K562 (cell line): Measurements from ENCODE around the gene HLCS.
A peak's percentile ranks its signal among the peaks of the same experiment; 100 is the strongest.

Experiments used
- EZH2 ChIP-seq: IDR thresholded peaks from 2 replicates; pipeline ENCODE4 v1.6.1; 2012; ENCODE audit warnings: low read depth, mild to moderate bottlenecking, inconsistent platforms, low read length, borderline replicate concordance
- FOXA1 ChIP-seq: fragments of 450-650 bp; IDR thresholded peaks from 2 replicates; pipeline ENCODE4 v1.6.1; 2016; ENCODE audit warnings: mild to moderate bottlenecking, borderline replicate concordance
- KDM1A ChIP-seq, 2 experiments: fragments of 450-650 bp; IDR thresholded peaks; 2 replicates each; pipeline ENCODE4 v1.6.1; 2016; ENCODE audit warnings: mild to moderate bottlenecking in 2 of 2
- MED1 ChIP-seq: sonication (generic); formaldehyde crosslinking; IDR thresholded peaks from 2 replicates; pipeline ENCODE4 v1.8.1; 2023; ENCODE audit warnings: missing genetic modification reagents, borderline replicate concordance
- PTBP1 ChIP-seq: fragments of 200-400 bp; formaldehyde crosslinking; IDR thresholded peaks from 2 replicates; pipeline ENCODE4 v1.6.1; 2017; ENCODE audit warnings: low read depth, low read length
- SREBF1 ChIP-seq: fragments of 150-350 bp; IDR thresholded peaks from 2 replicates; pipeline ENCODE4 v1.6.1; 2014; ENCODE audit warnings: antibody characterized with exemption, low read depth, low read length, borderline replicate concordance
- ZBTB1 ChIP-seq: sonication (generic); formaldehyde crosslinking; IDR thresholded peaks from 2 replicates; pipeline ENCODE4 v1.8.1; 2023; ENCODE audit warnings: missing genetic modification reagents, low read depth, mild to moderate bottlenecking, borderline replicate concordance
- ZC3H11A ChIP-seq: IDR thresholded peaks from 2 replicates; pipeline ENCODE4 v1.6.1; 2012; ENCODE audit warnings: low read depth, low read length, improper control_type of control experiment
- ZNF830 ChIP-seq: fragments of 250-450 bp; sonication (Bioruptor Pico); IDR thresholded peaks from 2 replicates; pipeline ENCODE4 v1.5.0; 2021; ENCODE audit warnings: mild to moderate bottlenecking
- TF ChIP-seq, protein P1 (sequence below), 3 experiments: IDR thresholded peaks in 2 of 3; conservative IDR thresholded peaks in 1 of 3; 2 replicates each; pipeline ENCODE4 v1.5.1; 2011 to 2012; ENCODE audit warnings: low read length in 3 of 3, mild to moderate bottlenecking in 3 of 3, control low read depth in 2 of 3, improper control_type of control experiment in 1 of 3, inconsistent platforms in 1 of 3, low read depth in 1 of 3, mixed read lengths in 1 of 3, moderate library complexity in 1 of 3; ENCODE audit not compliant: insufficient read depth in 2 of 3
- TF ChIP-seq, protein P2 (sequence below): sonication (generic); formaldehyde crosslinking; IDR thresholded peaks from 2 replicates; pipeline ENCODE4 v1.8.0; 2022; ENCODE audit warnings: mild to moderate bottlenecking, low read depth, missing genetic modification reagents
- TF ChIP-seq, protein P3 (sequence below): IDR thresholded peaks from 2 replicates; pipeline ENCODE4 v1.6.1; 2016; ENCODE audit warnings: missing genetic modification characterization, missing compliant biosample characterization

DNA sequence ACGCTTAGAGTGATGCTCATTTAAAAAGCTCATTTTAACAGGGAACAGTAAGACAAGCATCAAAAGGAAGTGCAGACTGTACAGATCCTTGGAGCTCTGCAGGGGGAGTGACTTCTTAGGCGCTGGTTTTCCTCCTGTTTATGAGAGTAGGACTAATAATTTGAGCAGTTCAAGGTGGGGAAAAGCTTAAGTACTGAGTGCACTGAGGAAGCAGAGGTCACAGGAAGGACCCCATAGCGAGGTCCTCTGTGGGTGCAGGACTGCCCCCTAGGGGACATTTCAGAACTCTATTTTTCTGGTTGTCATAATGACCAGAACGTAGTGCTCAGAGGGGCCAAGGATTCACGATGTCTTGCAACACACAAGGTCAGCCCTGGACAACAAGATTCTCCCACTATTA lies 112.1 kb downstream of the HLCS start:
- TF ChIP-seq, protein P1, sequence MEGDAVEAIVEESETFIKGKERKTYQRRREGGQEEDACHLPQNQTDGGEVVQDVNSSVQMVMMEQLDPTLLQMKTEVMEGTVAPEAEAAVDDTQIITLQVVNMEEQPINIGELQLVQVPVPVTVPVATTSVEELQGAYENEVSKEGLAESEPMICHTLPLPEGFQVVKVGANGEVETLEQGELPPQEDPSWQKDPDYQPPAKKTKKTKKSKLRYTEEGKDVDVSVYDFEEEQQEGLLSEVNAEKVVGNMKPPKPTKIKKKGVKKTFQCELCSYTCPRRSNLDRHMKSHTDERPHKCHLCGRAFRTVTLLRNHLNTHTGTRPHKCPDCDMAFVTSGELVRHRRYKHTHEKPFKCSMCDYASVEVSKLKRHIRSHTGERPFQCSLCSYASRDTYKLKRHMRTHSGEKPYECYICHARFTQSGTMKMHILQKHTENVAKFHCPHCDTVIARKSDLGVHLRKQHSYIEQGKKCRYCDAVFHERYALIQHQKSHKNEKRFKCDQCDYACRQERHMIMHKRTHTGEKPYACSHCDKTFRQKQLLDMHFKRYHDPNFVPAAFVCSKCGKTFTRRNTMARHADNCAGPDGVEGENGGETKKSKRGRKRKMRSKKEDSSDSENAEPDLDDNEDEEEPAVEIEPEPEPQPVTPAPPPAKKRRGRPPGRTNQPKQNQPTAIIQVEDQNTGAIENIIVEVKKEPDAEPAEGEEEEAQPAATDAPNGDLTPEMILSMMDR (IDR thresholded peaks at IDR 0.05 in 2 of 3, conservative IDR thresholded peaks at IDR 0.05 in 1 of 3; ENCODE audit: insufficient read depth in 2 of 3, low read depth in 1 of 3, low read length in 3 of 3): peak; percentile 83 to 90 (median 90)
- TF ChIP-seq KDM1A (IDR thresholded peaks at IDR 0.05): no peak
- no peak for TF ChIP-seq SREBF1
- TF ChIP-seq ZC3H11A: no peak
- no peak for TF ChIP-seq EZH2
- TF ChIP-seq MED1 (CRISPR knock-in tag): no peak
- TF ChIP-seq FOXA1: no peak
- TF ChIP-seq ZBTB1: no peak
- TF ChIP-seq, protein P2, sequence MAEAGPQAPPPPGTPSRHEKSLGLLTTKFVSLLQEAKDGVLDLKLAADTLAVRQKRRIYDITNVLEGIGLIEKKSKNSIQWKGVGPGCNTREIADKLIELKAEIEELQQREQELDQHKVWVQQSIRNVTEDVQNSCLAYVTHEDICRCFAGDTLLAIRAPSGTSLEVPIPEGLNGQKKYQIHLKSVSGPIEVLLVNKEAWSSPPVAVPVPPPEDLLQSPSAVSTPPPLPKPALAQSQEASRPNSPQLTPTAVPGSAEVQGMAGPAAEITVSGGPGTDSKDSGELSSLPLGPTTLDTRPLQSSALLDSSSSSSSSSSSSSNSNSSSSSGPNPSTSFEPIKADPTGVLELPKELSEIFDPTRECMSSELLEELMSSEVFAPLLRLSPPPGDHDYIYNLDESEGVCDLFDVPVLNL (CRISPR knock-in tag): no peak
- TF ChIP-seq, protein P3, sequence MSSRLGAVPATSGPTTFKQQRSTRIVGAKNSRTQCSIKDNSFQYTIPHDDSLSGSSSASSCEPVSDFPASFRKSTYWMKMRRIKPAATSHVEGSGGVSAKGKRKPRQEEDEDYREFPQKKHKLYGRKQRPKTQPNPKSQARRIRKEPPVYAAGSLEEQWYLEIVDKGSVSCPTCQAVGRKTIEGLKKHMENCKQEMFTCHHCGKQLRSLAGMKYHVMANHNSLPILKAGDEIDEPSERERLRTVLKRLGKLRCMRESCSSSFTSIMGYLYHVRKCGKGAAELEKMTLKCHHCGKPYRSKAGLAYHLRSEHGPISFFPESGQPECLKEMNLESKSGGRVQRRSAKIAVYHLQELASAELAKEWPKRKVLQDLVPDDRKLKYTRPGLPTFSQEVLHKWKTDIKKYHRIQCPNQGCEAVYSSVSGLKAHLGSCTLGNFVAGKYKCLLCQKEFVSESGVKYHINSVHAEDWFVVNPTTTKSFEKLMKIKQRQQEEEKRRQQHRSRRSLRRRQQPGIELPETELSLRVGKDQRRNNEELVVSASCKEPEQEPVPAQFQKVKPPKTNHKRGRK: no peak
- no peak for TF ChIP-seq PTBP1
- no peak for TF ChIP-seq ZNF830
